ENCODE measurements around the gene ITGA8.

- TF ChIP-seq CTCF (conservative IDR thresholded peaks at IDR 0.05; ENCODE audit: low read depth, low read length) (no peak), EZH2 (IDR thresholded peaks at IDR 0.05; ENCODE audit: borderline replicate concordance, low read depth, low read length, poor library complexity, severe bottlenecking) (no peak)
These were observed 47.3 kb downstream of the ITGA8 start for GRCh38 chr10:15672469-15672868.
